ENCODE results near the gene ATPAF1. TPM values are rescaled to one million over a fixed set of nuclear protein-coding genes. Genes with fewer than 3 reads are reported as not detected.

Gene ATPAF1
- polyA plus RNA-seq, 1 experiment: 85.6 TPM

DNA sequence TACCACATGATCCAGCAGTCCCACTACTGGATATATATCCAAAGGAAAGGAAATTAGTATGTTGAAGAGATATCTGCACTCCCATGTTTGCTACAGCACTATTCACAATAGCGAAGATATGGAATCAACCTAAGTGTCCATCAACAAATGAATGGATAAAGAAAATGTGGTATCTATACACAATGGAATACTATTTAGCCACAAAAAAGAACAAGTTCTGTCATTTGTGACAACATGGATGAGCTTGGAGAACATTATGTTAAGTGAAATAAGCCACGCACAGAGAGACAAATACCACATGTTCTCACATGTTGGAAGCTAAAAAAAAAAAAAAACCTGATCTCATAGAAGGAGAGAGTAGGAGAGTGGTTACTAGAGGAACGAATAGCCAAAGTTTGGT is 17.7 kb downstream of the ATPAF1 start:
- TF ChIP-seq, protein P1, sequence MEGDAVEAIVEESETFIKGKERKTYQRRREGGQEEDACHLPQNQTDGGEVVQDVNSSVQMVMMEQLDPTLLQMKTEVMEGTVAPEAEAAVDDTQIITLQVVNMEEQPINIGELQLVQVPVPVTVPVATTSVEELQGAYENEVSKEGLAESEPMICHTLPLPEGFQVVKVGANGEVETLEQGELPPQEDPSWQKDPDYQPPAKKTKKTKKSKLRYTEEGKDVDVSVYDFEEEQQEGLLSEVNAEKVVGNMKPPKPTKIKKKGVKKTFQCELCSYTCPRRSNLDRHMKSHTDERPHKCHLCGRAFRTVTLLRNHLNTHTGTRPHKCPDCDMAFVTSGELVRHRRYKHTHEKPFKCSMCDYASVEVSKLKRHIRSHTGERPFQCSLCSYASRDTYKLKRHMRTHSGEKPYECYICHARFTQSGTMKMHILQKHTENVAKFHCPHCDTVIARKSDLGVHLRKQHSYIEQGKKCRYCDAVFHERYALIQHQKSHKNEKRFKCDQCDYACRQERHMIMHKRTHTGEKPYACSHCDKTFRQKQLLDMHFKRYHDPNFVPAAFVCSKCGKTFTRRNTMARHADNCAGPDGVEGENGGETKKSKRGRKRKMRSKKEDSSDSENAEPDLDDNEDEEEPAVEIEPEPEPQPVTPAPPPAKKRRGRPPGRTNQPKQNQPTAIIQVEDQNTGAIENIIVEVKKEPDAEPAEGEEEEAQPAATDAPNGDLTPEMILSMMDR (IDR thresholded peaks at IDR 0.05; ENCODE audit: low read depth, low read length): no peak
- no peak overlapping the region for H3K27ac ChIP-seq (ENCODE audit: low read depth, low read length)
- H3K9me3 ChIP-seq (ENCODE audit: control insufficient read depth, insufficient read depth, low read length): peaks cover 11% of the 10 kb centered on the region
- ChIA-PET CTCF (no interaction called here), POLR2A (no interaction called here)
- H3K4me3 ChIP-seq (ENCODE audit: low read depth, low read length): no peak overlapping the region
- no peak for DNase-seq (ENCODE audit: low read depth, low spot score)
- H3K27me3 ChIP-seq (ENCODE audit: control insufficient read depth, insufficient read depth, low read length): no peaks in the 10 kb centered on the region

DNA sequence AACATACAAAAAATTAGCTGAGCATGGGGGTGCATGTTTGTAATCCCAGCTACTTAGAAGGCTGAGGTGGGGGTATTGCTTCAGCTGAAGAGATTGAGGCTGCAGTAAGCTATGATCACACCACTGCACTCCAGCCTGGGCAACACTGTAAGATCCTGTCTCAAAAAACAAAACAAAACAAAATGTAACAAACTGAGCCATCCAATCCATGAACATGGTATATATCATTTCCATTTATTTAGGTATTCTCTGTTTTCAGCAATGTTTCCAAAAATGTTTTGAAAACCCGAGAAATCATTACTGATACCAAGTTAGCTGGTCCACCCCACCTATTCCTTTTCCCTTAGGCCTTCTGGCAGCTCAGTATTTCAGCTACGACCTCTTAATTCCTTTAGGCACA is 18.4 kb downstream of the ATPAF1 start:
- POLR2A ChIA-PET: no interaction called here
- no peaks in the 10 kb centered on the region for H3K27me3 ChIP-seq (ENCODE audit: control insufficient read depth, insufficient read depth, low read length)
- TF ChIP-seq, protein P1 (IDR thresholded peaks at IDR 0.05; ENCODE audit: low read depth, low read length): no peak
- DNase-seq (ENCODE audit: low read depth, low spot score): no peak
- H3K9me3 ChIP-seq (ENCODE audit: control insufficient read depth, insufficient read depth, low read length): peaks cover 11% of the 10 kb centered on the region
- CTCF ChIA-PET: no interaction called here
- H3K27ac ChIP-seq (ENCODE audit: low read depth, low read length): no peak overlapping the region
- no peak overlapping the region for H3K4me3 ChIP-seq (ENCODE audit: low read depth, low read length)

DNA sequence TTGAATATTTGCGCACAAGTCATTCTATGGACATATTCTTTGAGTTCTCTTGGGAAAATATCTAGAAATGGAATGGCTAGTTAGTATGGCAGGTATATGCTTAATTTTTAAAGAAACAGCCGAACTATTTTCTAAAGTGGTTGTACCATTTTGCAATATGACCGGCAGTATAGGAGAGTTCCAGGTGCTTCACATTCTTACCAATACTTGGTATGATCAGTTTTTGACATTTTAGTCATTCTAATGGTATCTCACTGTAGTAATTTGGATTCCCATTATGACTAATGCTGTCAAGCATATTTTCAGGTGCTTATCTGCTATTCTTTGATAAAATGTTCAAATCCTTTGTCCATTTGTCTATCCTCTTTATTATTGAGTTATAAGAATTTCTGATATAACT is 20.6 kb downstream of the ATPAF1 start:
- POLR2A ChIA-PET: no interaction called here
- Histone ChIP-seq H3K9me3 (ENCODE audit: control insufficient read depth, insufficient read depth, low read length) (peaks cover 11% of the 10 kb centered on the region), H3K27ac (ENCODE audit: low read depth, low read length) (no peak overlapping the region), H3K4me3 (ENCODE audit: low read depth, low read length) (no peak overlapping the region), H3K27me3 (ENCODE audit: control insufficient read depth, insufficient read depth, low read length) (no peaks in the 10 kb centered on the region)
- CTCF ChIA-PET: no interaction called here
- TF ChIP-seq, protein P1 (IDR thresholded peaks at IDR 0.05; ENCODE audit: low read depth, low read length): no peak
- DNase-seq (ENCODE audit: low read depth, low spot score): no peak

DNA sequence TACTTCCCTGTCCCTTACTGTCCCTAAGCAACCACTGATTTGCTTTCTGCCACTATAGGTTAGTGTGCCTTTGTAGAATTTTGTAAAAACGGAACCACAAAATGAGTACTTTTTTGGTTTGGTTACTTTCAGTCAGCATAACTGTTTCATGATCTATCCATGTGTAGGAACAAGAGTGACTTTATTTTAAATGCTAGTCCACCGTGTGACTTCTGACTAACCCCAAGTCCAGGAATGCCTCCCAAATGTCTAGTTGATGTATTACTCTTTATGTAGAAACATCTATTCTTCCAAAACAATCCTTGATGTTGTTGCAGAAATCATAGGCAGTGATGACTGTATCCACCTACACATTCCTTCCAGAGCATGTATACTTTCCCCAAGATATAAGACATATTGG is 21.3 kb downstream of the ATPAF1 start:
- ChIA-PET CTCF (no interaction called here), POLR2A (no interaction called here)
- no peaks in the 10 kb centered on the region for H3K27me3 ChIP-seq (ENCODE audit: control insufficient read depth, insufficient read depth, low read length)
- DNase-seq (ENCODE audit: low read depth, low spot score): no peak
- TF ChIP-seq, protein P1 (IDR thresholded peaks at IDR 0.05; ENCODE audit: low read depth, low read length): no peak
- no peak overlapping the region for H3K4me3 ChIP-seq (ENCODE audit: low read depth, low read length)
- no peak overlapping the region for H3K27ac ChIP-seq (ENCODE audit: low read depth, low read length)
- H3K9me3 ChIP-seq (ENCODE audit: control insufficient read depth, insufficient read depth, low read length): peaks cover 11% of the 10 kb centered on the region

DNA sequence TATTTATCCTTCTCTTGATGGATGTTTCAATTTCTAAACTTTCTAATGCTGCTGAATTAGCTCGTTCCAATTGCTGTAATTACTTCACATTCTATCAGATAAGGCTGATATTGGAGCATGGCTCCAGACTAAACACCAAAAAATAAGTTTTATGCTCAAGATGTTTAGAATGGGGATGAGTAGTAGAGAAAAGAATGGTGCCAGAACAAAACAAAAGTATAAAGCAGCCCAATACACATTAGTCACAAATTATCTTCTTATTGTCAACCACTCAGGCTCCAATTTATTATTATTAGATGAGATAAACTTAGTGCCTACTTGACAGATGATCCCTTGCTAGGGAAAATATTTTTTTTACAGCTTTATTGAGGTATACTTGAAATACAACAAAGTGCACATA is 21.8 kb downstream of the ATPAF1 start:
- Histone ChIP-seq H3K9me3 (ENCODE audit: control insufficient read depth, insufficient read depth, low read length) (peaks cover 11% of the 10 kb centered on the region), H3K4me3 (ENCODE audit: low read depth, low read length) (no peak overlapping the region), H3K27me3 (ENCODE audit: control insufficient read depth, insufficient read depth, low read length) (no peaks in the 10 kb centered on the region), H3K27ac (ENCODE audit: low read depth, low read length) (no peak overlapping the region)
- POLR2A ChIA-PET: no interaction called here
- TF ChIP-seq, protein P1 (IDR thresholded peaks at IDR 0.05; ENCODE audit: low read depth, low read length): no peak
- no peak for DNase-seq (ENCODE audit: low read depth, low spot score)
- CTCF ChIA-PET: no interaction called here

Data from AG04450 (cell line).